Amniotic epithelial cell (primary cell): ENCODE data around the gene NOP16.

ENCODE experiments used
- DNase-seq: peaks from one replicate; pipeline ENCODE4 v3.0.0-alpha.2; 2010; ENCODE audit warnings: low read depth

NOP16 gene

GRCh38 chr5:176359658-176360057 is 28.7 kb downstream of the NOP16 start:
- peak; percentile 15 for DNase-seq

- no peak for DNase-seq
Observed at GRCh38 chr5:176356179-176356566, 32.2 kb downstream of the NOP16 start.

GRCh38 chr5:176355400-176356178 is 32.8 kb downstream of the NOP16 start:
- DNase-seq, result no peak

DNA sequence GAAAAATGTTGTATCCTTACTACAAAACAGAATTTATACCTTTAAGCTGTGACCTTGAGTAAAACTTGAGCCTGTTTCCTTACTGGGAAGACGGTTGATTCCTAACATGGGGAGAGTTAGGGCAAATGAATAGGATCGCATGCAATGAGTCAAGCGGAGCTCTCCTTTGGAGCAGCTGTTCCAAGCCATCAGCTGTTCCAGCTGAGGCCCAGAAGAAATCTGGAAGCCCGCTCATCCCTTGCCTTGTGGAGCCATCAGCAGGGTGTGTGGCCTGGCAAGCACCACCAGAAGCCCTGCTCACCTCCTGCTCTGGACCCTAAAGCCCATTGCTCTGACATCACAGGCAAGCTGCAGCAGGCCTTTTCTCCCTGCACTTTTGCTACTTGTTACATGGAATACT is 34.9 kb downstream of the NOP16 start:
- DNase-seq, result no peak

DNA sequence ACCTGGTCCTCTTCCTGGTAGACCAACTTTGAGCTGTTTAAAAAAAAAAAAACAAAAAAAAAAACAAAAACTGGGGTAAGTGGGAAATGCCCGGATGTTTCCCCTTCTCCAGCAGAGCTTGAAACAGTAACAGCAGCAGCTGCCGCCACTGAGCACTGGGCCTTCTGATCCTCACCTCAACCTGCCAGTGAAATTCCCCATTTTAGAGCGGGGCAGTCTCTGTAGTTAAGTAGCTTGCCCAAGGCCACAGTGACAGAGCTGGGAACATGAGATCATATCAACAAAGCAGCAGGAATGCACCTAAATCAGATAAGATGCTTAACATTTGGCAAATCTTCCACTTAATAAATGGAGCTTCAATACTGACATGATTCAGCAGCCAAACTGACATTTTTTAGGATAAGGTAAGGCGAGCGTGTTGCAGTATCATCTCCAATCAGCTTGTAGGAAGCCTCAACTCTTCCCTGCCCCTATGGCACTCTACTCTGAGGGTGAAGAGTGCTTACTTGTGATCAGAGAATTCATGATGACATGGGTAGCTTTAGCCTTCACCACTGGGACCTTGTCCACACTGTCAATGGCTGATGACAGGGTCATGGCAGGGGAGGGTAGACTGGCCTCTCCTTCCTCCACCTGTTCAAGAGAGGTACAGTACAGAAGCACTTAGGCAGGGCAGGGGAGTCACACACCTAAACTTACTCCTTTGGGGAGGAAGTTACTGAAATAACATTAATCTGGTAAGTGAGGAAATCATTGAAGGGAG is 36.1 kb downstream of the NOP16 start:
- DNase-seq, result peak; percentile 43

DNA sequence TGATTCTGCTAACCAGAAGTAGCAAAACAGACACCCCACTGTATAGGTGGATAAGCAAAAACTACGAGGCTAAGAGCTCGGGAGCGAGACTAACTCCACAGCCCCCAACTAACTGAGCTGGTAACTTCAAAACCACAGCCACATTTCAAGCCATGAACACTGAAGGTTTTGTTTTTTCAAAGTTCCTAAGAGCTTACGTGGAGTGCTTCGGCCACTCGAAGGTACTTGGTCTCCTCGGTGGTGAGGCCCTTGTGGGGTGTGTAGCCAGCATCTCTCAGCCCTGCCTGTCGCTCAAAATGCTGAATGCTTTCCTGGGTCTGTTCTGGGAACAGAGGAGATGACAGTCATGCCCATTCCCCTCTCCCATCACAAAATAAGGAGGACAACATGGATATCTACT is 38.0 kb downstream of the NOP16 start:
- no peak for DNase-seq

- DNase-seq, result no peak
Observed at GRCh38 chr5:176342766-176343458, 45.5 kb downstream of the NOP16 start.

DNA sequence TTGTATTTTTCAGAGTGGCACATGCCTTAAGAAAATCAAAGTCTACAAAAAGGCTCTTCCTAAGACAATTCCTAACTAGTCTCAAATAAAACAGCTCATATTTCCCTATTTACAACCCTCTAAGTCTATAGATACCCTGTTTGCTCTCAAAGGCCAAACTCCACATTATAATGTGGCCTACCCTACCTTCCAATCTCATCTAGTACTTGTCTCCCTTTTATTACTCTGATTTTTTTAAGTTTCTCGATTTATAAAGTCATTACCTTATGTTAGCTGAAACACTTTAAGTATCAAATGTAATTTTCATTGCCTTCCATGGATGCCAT is 46.3 kb downstream of the NOP16 start:
- DNase-seq, result no peak

- no peak for DNase-seq
Observed at GRCh38 chr5:176341325-176342157, 46.9 kb downstream of the NOP16 start.

GRCh38 chr5:176339304-176339703 is 49.1 kb downstream of the NOP16 start:
- no peak for DNase-seq

DNA sequence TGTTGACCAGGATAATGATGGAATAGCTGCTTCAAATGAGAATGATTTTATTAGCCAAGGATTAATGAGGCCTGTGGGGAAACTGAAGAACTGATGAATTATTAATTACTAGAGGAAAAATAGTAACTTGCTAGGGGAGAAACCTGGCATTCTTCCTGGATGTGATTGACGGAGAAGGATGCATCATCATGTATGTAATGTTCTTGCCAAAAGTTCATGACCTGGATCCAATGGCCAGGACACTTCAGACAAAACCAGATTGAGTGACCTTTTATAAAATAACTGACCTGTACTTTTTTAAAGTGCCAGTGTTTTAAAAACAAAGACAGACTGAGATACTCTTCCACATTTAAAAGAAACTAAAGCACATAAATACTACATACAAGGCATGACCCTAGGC is 50.5 kb downstream of the NOP16 start:
- peak; percentile 18 for DNase-seq

DNA sequence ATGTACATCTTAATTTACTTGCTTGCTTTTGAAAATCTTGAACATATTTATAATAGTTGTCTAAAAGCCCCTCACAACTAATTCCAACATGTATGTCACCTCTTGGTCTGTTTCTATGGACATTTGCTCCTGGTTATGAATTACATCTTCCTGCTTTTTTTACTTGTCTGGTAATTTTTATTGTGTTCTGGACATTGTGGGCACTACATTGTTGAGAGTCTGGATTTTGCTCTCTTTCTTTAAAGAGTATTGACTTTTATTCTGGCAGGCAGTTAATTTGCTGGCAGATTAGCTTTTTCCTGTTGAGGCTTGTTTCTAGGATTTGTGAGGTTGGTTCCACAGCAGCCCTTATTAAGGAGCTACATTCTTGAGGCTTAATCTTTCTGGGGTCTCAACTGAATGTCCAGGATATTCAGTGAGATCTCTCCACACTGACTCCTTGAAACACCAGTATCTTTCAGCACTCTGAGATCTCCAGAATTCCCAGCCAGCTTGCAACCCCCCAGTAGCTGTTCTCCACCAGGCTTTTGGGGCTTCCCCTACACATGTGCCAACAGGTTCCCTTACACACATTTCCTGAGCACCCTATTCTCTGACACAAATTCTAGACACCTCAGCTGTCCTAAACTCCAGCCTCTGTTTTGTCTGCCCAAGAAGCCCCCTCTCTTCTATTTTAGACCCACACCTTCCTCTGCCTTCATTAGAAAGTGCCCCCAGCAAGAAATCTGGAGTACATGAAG is 54.2 kb downstream of the NOP16 start:
- no peak for DNase-seq
